GM21447 (cell line): Measurements from ENCODE around the gene TNIK.
A peak's percentile ranks its signal among the peaks of the same experiment; 100 is the strongest.

Experiments
- ATAC-seq: cut with Tn5 transposase; IDR thresholded peaks from one replicate; pipeline ENCODE4 v1.9.1; 2021; ENCODE audit not compliant: unreplicated experiment

TNIK gene

GRCh38 chr3:171459942-171460724, at the start of gene TNIK:
Gene TNIK (minus strand): TSS chr3:171460405. CDS start chr3:171460063, 342 bp downstream.
- ATAC-seq = peak; percentile 81

DNA sequence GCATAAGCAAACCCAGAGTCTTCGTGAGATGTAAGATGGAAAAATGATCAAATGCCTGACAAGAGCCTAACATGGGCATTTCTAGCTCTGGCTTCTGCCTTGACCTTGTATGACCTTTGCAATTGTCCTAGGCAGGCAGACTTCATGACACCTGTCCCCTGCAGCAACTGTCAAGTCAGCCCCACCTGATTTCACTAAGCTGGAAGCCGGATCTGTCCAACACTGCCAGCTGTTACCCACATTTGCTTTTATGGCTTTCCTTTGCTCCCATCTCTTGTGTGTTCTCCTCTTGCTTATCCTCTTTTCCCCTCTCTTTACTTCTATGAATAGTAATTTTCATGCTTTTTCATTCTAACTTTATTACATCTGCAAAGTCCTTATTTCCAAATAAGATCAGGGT, 48.5 kb upstream of the TNIK start:
- ATAC-seq = no peak

GRCh38 chr3:171508206-171508605, 48.0 kb upstream of the TNIK start:
- ATAC-seq = no peak

DNA sequence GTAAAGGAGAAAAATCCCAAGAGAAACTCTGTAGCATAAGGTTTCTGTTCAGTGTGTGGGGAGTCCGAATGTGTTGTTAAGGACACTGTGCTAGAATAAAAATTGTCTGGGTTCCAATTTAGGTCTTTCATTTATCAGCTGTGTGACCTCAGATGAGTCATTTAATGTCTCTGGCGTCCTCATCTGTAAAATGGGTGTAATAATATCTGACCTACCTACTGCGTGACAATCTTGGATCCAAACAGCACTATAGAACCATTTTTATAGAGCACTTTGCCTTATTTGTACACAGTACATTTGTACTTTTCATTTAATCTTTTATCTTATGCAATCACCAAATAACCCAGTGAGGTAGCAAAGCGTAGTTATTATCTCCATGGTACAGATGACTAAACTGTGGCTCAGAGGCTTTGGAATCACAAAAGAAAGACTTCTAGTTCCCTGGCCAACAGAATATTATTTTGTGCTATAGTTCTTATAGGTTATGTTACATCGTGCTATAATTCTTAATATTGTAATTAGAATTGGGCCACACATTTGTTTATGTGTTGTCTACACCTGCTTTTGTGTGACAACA, 46.6 kb upstream of the TNIK start:
- no peak for ATAC-seq

GRCh38 chr3:171505822-171506333, 45.7 kb upstream of the TNIK start:
- no peak for ATAC-seq

GRCh38 chr3:171504376-171504775, 44.2 kb upstream of the TNIK start:
- ATAC-seq = no peak

- ATAC-seq = no peak
Measured at GRCh38 chr3:171503817-171504216, 43.6 kb upstream of the TNIK start.

- no peak for ATAC-seq
Measured at GRCh38 chr3:171498921-171499320, 38.7 kb upstream of the TNIK start.

GRCh38 chr3:171497468-171497867, 37.3 kb upstream of the TNIK start:
- ATAC-seq = no peak

GRCh38 chr3:171495413-171495812, 35.2 kb upstream of the TNIK start:
- ATAC-seq = no peak

GRCh38 chr3:171494457-171495109, 34.4 kb upstream of the TNIK start:
- no peak for ATAC-seq

- no peak for ATAC-seq
Measured at GRCh38 chr3:171491361-171491760, 31.2 kb upstream of the TNIK start.

DNA sequence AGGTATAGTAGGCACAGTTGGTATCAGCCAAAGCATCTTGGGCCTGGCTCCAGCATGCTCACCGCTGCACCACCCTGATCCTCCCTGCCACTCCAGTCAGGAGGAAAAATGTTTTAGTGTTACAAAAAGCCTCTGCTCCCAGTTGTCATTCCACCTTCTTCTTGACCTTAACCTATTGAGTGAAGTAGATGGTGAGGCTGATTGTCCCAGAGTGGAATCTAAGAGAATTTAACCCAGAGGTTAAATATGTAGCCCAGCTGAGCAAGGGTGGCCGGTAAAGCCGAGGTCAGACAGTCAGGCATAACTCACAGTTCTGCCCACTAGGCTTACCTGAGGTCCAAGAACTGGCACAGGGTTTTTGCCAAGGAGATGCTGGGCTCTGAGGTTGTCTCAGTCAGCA, 30.7 kb upstream of the TNIK start:
- no peak for ATAC-seq

- ATAC-seq = no peak
Measured at GRCh38 chr3:171489348-171489747, 29.1 kb upstream of the TNIK start.

GRCh38 chr3:171488479-171488878, 28.3 kb upstream of the TNIK start:
- ATAC-seq = no peak

GRCh38 chr3:171487382-171487781, 27.2 kb upstream of the TNIK start:
- ATAC-seq = no peak

DNA sequence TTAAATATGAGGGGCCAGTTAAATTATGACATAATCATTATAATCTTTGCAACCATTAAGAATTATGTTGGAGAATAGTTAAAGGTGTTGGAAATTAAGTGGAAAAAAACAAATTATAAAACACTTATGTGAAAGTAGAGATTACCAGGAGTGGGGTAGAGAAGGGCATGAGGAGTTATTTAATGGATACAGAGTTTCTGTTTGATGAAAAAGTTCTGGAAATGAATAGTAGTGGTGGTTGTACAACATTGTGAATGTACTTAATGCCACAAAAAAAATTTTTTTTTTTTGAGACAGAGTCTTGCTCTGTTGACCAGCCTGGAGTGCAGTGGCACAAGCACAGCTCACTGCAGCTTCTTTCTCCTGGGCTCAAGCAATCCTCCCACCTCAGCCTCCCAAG, 25.1 kb upstream of the TNIK start:
- no peak for ATAC-seq

DNA sequence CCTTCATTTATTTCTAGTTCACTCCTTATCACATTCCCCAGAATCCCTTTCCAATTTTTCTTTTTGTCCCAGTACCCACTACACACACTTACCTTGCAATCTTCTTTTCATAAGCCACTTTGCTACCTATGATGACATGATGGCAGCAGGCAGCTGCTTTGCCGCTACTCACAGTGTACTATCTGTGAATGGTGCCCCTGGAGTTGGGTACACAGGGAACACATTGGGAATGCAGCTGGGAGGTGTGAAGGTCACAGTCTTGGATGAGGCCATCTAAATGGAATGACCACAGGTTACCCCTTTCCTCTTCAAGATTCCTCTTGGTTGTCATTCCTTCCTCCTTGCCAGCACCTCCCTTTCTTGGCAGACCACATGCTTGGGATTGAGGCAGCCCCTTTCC, 20.8 kb upstream of the TNIK start:
- peak; percentile 30 for ATAC-seq

GRCh38 chr3:171480526-171480925, 20.3 kb upstream of the TNIK start:
- ATAC-seq = peak; percentile 94

DNA sequence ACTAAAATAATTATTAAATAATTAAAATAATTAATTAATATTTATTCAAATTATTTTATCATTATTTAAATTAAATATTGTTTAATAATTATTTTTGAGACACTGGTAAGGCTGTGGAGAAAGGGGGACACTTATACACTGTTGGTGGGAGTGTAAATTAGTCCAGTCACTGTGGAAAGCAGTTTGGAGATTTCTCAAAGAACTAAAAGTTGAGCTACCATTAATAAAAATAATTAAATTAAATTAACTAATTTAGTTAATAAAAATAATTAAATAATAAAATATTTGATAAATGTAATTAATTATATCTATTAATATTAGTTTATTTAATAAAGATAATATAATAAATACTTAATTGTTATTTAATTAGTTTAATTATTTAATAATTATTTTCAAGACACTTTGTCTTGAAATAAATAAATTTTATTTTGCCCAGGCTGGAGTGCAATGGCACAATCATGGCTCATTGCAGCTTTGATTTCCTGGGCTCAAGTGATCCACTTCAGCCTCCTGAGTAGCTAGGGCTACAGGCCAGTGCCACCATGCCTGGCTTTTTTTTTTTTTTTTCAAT, 16.4 kb upstream of the TNIK start:
- no peak for ATAC-seq

GRCh38 chr3:171472552-171472951, 12.3 kb upstream of the TNIK start:
- ATAC-seq = no peak
